Measurements from ENCODE around the gene HSD3B2.

The HSD3B2 gene

DNA sequence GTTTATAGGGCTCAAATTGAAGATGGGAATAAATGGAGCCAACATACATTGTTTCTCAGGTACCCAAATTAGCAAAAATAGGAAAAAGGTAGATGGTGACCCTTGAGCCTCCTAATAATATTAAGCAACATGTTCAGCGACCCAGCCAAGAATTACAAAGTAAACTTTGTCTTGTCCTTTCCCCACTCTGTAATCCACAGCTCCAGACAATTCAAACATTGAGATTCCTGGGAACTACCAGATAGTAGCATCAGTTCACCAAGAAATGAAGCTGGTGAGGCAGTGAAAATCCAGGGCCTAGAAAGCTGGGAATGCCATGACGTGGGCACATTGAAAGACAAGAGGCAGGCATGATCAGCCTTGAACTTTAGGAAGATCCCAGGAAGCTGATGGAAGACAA is 34.6 kb upstream of the HSD3B2 start:
- TF ChIP-seq CTCF (conservative IDR thresholded peaks at IDR 0.05; ENCODE audit: low read depth, low read length): no peak

GRCh38 chr1:119380983-119381662 is 33.8 kb upstream of the HSD3B2 start:
- no peak for TF ChIP-seq CTCF (conservative IDR thresholded peaks at IDR 0.05; ENCODE audit: low read depth, low read length)
- DNase-seq (ENCODE audit: low read depth): no peak
- no peak overlapping the region for H3K4me3 ChIP-seq (ENCODE audit: low read depth, low read length)

More for the DNA sequence above, 34.6 kb upstream of the HSD3B2 start:
- no peak for DNase-seq (ENCODE audit: low read depth)
- no peak overlapping the region for H3K4me3 ChIP-seq (ENCODE audit: low read depth, low read length)

DNA sequence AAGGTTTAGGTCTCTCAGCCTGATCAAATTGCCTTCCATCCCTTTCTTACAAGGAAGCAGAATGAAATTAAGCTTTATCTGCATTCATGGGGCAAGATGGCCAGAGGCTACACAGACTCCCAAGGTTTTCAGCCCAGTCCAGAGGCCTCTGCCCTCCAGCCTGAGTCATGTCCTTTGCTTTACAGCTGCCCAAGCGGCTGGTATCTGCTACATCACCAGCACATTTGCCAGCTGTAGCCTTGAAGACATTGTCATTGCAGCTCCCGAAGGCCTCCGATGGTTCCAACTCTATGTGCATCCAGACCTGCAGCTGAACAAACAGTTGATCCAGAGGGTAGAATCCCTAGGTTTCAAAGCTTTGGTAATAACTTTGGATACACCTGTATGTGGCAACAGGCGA is 30.4 kb upstream of the HSD3B2 start:
- no peak for TF ChIP-seq CTCF (conservative IDR thresholded peaks at IDR 0.05; ENCODE audit: low read depth, low read length)
- H3K4me3 ChIP-seq (ENCODE audit: low read depth, low read length): no peak overlapping the region
- no peak for DNase-seq (ENCODE audit: low read depth)

- no peak overlapping the region for H3K4me3 ChIP-seq (ENCODE audit: low read depth, low read length)
- DNase-seq (ENCODE audit: low read depth): no peak
- no peak for TF ChIP-seq CTCF (conservative IDR thresholded peaks at IDR 0.05; ENCODE audit: low read depth, low read length)
These were observed 29.3 kb upstream of the HSD3B2 start for GRCh38 chr1:119385650-119386049.

GRCh38 chr1:119387858-119388257 is 27.1 kb upstream of the HSD3B2 start:
- no peak overlapping the region for H3K4me3 ChIP-seq (ENCODE audit: low read depth, low read length)
- DNase-seq (ENCODE audit: low read depth): no peak
- TF ChIP-seq CTCF (conservative IDR thresholded peaks at IDR 0.05; ENCODE audit: low read depth, low read length): no peak

GRCh38 chr1:119388450-119388849 is 26.5 kb upstream of the HSD3B2 start:
- DNase-seq (ENCODE audit: low read depth): no peak
- no peak for TF ChIP-seq CTCF (conservative IDR thresholded peaks at IDR 0.05; ENCODE audit: low read depth, low read length)
- no peak overlapping the region for H3K4me3 ChIP-seq (ENCODE audit: low read depth, low read length)

- TF ChIP-seq CTCF (conservative IDR thresholded peaks at IDR 0.05; ENCODE audit: low read depth, low read length): no peak
- H3K4me3 ChIP-seq (ENCODE audit: low read depth, low read length): no peak overlapping the region
- DNase-seq (ENCODE audit: low read depth): no peak
These were observed 24.4 kb upstream of the HSD3B2 start for GRCh38 chr1:119390526-119390925.
